HuH-7.5 (cell line): ENCODE measurements around the gene SDSL.

Experiments
- DNase-seq: peaks from one replicate; pipeline ENCODE4 v3.0.0; 2011; ENCODE audit warnings: low spot score

SDSL gene

DNA sequence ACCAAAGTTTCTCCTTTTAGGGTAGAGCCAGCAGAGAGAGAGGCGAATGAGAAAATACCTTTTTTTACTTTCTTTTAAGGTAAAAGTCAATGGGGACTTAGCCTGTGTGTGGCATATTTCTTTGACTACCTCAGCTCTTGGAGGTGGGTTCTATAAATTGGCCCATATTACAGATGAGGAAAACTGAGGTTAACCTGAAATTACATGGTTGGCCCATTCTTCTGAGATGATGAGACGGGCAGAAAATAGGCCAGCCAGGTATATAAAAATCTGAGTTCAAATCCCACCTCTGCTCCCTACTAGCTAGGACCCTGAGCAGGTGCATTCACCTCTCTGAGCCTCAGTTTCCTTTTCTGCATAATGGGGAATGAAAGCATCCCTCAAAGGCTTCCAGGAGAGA, 27.1 kb downstream of the SDSL start:
- no peak for DNase-seq

DNA sequence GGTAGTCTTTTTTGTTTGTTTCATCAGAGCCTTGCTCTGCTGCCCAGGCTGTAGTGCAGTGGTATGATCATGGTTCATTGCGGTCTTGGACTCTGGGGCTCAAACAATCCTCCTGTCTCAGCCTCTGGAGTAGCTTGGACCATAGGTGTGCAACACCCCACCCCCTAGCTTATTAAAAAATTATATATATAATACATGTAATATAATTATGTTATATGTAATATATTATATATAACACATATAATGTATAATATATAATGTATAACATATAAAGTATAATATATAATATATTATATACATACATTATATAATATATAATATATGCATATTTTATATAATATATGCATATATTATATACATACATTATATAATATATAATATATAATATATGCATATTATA, 27.7 kb downstream of the SDSL start:
- DNase-seq, result no peak

DNA sequence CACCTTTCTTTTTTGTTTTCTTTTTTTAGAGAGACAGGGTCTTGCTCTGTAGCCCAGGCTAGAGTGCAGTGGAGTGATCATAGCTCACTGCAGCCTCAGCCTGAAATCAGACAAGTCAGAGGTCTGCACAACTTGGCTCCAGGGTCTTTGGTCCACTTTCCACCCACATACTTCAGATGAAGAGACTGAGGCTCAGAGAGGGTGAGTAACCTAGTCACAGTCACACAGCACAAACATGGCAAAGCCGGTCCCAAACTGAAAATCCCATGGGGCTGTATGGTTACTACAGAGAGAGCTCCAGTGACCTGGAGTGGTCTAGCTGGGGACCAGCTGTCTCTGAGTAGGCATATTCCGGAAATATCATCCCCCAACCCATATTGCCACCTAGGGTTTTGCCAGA, 30.3 kb downstream of the SDSL start:
- DNase-seq, result no peak

DNA sequence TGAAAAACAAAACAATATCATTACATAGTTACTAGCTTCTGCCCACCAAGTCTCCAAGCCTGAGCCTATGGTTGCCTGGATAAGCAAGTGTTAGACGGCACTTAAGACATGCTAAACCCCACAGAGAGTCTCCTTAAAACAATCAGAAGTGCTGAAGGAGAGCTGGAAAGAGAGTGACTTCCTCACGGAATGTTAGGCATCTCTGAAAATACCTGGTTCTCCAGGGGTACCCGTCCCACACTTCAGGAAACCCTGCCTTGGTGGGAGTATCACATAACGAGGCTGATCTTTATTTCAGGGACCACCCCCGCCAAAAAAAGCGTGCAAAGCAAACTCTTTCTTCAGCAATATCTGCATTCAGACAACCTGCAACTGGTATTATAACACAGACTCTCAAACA, 31.1 kb downstream of the SDSL start:
- no peak for DNase-seq

DNA sequence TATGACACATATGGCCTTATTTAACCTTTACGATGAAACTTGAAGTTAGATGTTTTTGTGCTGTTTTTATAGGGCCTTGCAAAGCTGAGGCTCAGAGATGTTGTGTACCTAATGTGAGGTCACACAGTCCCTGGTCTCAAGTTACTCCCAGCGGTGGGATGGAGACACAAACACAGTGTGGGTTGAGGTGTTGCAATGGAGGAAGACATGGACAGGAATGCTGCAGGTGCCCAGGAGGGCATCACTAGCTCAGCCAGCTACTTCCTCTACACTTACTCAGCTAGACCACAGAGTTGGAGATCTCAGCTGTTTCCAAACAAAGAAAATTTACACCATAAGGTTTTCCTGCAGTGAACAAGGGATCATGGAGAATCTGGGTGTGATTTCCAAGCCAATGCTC, 34.0 kb downstream of the SDSL start:
- DNase-seq, result no peak

DNA sequence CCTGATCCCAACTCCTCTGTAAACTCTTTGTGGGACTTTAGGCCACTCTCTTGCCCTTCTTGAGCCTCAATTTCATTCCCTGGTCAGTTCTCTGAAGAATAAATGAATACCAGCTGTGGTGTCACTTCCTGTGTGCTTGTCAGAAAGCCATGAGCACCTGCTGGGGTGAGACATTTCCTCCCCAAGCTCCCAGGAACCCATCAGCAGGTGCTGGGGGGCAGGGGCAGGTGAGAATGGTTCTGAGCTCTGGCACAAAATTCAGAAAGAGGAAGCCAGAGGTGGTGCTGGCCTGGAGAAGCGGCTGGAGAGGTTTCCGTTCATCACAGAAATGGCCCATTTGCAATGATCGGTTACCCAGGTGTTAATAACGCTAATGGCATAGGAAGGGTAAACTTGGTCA, 34.6 kb downstream of the SDSL start:
- no peak for DNase-seq

DNA sequence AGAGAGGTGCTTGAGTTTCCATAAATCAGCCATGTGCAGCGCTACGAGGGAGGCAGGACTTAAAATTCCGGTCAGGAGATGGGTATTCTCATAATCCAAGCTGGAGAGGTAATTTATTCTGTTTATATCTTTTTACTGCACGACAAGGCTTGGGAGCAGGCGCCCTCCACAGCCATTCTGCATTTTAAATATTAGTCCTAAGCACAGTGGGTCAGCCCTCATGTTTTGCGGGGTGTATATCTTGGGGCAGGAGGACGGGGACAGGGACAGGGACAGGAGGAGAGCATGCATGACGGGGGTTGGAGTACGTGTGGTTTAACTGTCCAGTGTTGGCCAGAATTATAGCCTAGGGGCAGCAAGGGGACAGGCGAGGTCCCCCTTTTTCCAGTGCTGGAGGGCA, 35.0 kb downstream of the SDSL start:
- no peak for DNase-seq

DNA sequence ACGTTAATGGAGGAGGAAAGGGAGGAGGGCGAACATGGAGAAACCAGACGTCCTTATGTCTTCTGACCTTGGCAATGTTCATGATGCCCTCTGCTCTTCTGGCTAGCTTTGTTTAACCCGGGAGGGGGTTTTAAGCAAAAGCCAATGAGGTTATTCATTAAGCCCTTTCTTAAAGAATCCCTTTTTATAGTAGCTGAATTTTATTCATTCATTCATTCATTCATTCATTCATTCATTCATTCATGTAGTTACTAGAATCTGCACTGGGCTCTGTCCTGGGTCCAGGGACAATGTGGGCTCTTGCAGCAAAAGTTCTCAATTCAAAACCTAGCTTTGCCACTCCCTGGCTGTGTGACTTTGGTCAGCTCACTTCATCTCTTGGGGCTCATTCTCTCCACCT, 35.5 kb downstream of the SDSL start:
- DNase-seq, result no peak

DNA sequence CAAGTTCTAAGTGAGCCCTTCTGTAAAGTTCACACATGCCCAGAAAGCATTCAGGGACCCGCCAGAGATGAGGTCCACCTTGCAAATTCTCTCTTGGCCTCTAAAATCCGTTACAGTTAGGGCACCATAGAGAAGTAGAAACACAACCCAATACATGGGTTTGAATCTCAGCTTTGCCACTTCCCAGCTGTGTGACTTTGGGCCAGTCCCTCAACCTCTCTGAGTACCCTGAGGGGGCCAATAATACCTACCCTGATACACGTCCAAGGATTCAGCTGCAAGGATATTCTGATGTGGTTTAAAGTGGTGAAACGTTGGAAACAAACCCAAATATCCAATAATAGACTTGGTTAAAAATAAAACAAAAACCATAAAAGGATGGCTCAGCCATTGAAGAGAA, 37.8 kb downstream of the SDSL start:
- no peak for DNase-seq

DNA sequence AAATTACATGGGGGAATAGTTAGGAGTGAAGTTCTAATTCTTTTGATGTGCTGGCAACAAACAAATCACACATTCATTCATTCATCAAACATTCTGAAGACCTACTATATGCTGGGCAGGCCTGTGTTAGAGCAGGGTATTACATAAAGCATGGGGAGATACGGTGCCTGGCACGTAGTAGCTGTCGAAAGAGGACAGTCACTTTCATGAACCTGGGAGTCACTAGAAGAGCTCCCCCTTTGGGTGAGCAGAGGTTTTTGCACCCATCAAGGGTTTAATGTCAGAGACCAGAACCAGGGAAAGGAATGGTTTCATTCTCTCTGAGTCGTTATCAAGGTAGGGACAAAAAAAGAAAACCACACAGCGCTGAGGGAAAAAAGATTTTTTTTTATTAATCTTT, 39.5 kb downstream of the SDSL start:
- DNase-seq, result peak; percentile 83

DNA sequence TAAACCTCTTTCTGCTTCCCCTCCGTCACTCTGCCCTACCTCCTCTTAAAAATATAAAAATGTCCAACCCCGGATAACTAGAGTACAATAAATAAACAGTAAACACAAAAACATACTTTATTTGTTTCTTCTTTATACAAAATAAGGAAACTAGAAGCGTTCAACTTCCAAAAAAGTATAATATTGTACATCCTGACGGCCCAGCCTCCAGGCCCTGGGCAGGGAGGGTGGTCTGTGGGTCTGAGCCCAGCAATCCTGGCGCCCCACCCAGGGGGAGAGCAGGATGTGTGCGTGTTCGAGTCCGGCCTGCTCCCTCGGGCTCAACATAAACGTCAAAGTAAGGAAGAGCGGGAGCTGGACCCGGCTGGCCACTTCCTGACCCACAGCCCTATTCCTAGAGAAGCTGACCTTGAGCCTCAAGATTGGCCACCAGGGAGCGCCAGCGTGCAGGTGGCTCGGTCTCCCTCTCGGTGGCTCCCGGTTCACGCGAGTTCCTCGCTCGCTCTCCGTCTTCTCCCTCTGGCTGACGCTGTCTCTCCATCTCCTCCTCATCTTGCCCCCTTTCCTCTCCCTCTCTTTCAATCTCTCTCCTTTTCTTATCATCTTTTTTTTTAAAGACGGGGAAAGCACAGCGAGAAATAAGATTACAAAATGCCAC, 40.1 kb downstream of the SDSL start:
- DNase-seq, result peak; percentile 86

DNA sequence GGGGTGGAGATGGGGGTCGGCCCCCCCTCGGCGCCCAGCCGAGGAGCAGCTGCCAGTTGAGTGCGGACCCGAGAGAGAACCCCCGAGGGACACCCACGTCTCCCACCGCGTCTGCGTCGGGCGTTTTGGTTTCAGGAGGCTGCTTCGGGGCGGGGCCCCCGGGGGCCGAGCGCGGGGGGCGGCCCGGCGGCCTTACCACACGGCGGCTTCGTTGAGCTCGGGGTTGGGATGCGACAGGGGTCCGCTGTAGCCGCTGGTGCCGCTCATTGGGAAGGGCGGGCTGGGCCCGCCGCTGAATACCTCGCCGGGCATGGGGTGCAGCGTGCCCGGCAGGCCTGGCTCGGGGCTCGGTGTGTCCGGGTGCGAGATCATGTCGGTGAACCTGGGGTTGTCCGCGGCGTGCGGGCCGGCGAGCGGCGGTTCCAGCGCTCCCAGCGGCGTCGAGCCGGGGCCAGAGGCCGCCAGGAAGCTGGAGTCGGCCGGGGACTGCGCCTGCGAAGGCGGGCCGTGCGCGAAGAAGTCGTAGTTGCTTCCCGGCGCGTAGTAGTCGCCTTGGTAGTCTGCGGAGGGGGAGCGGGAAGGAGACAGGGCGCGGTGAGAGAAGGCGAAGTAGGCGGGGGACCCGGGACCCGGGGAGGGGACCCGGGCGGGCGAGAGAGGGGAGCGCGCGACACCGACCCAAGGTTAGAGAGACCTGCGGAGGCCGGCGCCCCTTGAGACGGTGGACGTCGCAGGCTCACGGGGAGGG, 41.0 kb downstream of the SDSL start:
- DNase-seq, result no peak

DNA sequence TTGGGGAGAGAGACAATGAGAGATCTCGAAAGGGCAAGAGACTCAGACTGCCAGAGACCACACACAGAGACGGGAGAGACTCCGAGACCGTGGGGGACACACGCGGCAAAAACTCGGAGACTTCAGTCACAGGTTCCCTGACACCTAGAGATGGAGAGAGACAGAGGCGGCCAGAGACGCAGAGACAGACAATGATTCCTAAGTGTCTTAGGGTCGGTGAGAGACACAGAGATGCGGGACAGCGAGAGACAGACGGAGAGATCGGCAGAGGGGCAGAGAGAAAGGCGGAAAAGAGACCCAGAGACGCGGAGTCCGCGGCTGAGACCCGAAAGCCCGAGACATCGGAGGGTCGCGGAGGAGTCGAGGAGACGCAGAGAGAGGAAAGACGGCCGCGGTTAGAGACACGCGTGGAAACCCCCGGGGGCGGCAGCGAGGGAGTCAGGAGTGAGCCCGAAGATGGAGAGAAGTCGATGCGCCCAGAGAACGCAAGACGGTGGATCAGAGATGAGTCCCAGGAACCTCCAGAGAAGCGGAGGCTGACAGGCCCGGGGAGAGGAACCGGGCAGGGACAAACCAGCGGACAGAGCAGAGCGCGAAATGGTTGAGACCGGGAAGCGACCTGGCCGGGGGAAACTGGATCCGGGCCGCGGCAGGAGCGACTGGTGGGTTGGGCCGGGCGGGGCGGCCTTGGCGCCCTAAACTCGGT, 41.7 kb downstream of the SDSL start:
- no peak for DNase-seq

DNA sequence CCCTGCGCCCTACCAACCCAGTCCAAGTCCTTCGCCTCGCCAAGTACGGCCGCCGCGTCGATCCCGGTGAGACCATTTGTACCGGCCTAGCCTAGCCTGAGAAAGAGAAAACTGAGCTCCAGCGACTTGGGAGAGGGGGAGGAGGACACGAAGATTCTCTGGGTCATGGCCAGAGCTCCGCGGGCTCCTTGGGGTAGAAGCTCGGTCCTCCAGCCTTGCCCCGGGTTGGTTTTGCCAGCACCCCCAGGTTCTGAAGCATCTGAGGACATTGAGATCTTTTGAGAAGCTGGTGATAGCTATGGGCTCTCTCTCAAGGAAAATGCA, 42.2 kb downstream of the SDSL start:
- DNase-seq, result no peak

DNA sequence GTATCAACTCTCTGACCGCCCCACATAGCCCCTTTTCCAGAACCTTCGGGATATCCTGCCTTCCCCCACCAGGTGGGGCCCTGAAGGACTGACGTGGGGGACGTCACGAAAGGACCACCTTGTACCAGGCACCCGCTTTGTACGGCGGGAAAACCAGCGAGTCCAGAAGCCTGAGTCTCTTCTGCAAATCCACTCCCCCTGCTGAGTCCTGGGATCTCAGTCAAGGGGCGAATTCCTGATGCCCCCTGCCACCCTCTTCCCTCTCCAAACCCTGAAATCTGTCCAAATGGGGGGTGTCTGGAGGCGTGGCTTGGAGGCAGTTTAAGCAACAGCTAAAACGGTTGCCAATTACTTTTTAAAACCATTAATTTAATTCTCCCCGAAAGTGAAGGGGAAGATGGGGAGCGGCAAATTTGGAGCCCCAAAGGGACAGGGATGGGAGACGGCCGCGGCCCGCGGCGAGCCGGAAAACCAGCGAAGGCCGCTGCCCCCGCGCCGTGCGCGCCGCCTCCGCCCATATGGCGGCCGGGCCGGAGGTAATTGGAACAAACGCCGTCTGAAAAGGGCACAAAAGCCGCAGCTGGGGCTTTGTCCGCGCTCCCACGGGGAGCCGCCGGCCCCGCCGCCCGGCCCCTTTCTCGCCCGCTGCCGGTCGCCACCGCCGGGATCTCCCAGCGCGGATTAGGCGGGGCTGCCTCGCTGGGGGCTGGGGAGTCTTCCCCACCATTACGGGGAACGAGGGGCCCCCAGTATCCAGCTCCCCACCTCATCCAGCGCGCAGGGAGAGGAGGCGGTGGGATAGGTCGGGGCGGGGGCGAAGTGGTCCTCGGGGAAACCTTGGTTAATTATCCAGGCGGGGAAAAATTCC, 42.9 kb downstream of the SDSL start:
- DNase-seq, result no peak

DNA sequence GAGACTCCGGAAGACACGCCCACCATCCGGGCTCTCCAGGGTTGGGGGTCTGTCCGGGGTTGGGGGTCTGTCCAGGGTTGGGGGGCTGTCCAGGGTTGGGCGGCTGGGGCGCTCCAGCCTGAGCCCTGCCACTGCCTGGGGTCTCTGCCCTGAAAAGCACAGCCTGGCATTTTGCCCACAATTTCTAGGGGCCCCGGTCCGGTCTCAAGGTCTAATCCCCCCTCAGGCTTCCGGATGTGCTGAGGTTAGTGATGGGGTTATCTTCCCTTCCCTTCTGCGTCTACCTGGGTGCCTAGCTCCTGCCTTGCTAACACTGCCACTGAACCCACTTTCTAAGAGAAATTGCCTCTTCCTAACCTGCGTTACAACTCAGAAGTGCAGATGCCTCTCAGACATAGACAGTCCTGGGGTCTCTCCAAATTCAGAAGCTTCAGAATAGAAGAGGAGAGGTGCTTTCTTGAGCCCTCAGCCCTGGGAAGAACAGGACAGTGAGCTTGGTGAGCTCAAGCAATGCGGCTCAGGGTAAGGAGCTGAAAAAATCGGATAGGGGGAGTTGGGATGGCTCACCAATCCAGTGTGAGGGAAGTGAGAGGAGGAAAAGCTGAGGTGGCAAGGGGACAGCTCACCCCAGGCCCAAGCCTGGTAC, 43.8 kb downstream of the SDSL start:
- no peak for DNase-seq

DNA sequence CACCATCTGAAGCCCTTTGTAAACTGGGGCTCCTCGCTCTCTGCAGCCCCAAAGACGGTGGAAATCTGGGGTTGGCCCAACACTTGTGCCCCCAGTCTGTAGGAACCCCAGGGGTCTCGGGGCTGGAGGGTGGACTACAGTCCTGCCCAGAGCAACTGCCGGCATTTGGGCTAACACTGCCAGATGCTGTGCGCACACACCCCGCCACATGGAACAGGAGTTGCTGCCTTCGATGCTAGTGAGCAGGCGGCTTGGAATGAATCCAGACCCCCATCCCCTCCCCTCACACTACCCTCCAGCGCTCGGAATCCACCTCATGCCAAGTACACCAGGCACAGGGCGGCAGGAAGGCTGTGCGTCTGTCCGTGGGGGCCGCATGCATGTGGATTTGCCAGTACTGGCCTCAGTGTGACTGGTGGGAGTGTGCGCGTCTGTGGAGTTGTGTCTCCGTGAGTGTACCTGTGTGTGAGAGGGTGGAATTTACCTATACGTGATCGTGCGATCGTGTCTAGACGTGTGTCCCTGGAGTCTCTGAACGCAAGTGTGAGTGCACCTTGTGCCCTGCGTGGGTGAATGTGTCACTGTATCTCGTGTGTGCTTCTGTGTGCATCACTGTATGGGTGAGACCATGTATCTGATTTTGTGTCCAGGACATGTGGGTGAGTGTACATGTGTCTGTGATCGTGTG, 44.4 kb downstream of the SDSL start:
- DNase-seq, result no peak

DNA sequence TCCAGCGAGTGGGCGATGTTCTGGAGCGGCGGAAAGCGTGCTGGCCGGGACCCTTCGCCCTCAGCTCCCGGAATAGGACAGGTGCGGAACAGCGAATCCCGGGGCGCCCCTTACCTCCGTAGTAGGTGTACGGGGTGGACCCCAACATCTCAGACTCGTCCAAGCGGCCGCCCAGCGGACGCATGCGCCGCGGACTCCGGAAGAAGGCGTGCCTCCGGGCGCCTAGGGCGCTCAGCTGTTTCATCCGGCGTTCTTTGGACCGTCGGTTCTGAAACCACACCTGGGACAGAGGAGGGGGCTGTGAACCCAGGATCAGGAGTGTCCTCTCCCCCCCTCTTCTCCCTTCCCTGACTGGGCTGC, 44.9 kb downstream of the SDSL start:
- no peak for DNase-seq

DNA sequence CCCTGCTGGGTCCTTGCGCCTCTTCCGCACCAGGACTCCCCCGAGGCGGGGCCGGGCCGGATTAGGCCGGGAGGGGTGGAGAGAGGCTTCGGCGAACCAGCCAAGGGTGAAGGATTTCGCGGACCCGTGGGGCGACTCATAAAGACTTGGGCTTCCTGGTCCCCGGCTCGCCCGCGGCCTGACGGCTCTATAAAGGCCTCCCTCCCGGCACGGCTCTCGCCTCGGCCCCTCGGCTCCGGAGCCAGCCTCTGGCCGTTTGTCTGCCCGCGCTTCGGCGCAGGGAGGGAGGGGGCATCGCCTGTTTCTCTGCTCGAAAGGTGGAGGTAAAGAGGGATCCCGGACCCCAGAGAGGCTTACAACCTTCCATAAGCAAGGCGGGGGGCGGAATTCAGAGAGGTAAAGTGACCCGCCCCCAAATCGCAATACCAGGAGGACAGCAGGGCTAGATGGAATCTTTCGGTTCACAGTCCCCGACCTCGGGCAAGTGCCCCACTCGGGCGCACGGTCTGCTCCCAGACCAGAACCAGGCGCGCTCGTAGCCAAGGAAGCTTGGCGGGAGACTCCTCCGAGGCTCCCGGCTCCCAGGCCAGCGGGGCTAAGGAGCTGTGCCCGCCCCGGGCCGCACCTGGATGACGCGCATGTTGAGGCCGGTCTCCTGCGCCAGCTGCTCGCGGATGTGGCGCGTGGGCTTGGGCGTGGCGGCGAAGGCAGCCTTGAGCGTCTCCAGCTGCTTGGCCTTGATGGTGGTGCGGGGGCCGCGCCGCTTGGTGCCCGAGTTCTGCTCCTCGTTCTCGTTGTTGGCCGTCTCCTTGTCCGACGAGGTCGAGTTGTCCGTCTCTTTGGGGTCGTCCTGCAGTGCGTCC, 45.6 kb downstream of the SDSL start:
- no peak for DNase-seq

DNA sequence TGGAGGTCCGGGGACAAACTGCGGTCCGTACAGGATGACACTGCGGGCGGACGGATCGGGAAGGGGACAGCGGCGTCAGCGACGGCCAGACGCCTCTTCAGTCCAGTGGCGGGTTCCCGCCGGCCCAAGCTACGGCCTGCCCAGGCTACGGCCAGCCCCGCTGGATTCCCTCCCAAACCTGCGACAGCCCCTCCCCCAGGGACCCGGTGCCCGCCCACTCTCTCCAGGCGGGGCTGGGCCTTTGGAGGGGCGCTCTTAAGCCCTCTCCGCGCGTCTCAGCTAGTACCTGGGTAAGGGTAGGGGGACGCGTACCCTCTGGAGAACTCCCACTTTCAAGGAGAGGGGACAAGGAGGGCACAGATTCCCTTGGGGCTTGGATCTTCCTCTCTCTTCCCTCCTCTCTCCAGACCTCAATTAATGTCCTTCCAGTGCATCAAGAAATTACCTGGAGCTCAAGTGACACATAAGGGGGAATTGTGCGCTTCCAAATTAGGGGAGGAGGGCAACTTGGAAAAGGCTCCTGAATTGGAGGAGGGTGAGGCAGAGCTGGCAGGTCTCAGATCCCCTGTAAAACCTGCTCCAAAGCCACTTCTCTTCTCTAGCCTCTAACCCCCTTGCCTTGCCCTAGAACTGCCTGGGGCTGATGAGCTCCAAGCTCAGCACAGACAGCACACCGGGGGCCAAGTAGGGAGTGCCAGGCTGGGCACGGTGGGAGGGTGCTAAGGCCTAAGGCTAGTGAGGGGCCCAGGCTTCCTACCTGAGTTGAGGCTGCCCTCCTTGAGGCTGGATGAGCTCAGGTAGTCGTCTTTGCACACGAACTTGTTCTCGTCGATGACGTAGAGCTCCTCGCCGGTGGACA, 46.4 kb downstream of the SDSL start:
- no peak for DNase-seq
